HG02981 (cell line): ENCODE results near the gene KCNIP4.

Experiments used
- ATAC-seq: cut with Tn5 transposase; IDR thresholded peaks from one replicate; pipeline ENCODE4 v1.9.1; 2021; ENCODE audit warnings: mild to moderate bottlenecking, moderate library complexity; ENCODE audit not compliant: unreplicated experiment

The KCNIP4 gene

DNA sequence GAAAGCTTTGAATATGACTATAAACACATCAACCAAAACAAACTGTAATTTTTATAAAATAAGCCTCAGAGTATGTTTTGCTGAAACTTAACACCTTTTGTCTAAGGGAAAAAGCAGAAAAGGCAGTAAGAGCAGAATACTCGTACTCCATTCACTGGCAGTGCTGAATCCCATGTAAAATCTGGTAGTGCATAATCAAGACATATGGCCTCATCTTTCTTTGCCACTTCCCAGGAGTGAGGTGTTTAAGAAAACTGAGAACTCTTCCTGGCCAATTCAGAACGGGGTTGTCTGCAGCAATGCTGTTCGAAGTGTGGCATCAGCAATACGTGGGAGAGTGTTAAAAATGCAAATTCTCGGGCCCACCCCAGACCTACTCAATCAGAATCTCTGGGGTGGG is 946.3 kb downstream of the KCNIP4 start:
- no peak for ATAC-seq

DNA sequence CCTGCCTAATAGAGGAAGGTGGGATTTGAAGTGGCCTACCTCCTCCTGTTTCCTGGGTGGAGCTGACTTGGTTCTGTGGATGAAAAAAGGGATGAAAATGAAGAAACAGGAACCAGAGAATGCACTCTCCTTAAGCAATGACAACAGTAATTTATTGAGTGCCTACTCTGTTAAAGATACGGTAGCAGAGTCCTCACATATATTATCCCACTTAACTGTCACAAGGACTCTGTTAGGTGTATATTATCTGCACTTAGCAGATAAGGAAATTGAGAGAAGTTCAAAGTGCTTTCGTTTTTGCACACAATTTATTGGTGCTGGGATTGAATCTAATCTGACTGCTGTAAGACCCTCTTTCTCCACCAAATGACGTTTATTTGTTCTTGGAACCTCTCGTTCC is 947.1 kb downstream of the KCNIP4 start:
- ATAC-seq = no peak

DNA sequence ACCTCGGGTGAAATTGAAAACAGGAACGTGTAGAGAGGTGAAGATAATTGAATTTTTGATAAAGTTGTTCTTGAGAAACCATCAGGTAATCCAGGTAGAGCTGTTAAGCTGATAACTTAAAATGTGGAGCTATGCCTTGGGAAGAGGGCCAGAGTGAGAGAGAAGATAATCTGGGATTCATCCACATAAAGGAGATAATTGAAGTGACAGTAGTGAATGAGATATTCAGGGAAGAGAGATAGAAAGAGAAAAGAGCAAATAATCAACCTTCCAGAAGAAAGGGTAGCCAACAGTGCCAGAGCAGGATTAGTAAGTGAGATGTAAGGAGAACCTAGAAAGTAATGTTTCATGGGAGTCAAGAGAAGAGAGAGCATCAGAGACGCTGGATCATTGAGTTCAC is 950.7 kb downstream of the KCNIP4 start:
- no peak for ATAC-seq

DNA sequence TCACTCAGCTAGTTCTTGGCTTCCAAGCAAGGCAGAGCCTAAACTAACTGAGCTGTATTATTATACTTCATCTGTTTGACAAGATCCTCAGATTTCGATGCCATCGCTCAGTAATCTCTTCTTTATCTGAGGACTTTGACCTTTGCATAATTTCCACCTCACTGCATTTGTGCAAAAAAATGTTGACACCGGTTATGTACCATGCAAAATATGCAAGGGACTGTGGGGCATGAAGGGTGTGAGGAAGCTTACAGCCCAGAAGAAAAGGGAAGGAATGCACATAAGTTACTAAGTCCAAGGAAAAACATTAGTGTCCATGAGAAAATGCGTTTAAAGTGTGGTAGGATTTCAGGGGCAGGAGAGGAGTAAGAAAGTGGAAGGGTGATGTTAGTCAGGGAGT is 953.0 kb downstream of the KCNIP4 start:
- no peak for ATAC-seq

DNA sequence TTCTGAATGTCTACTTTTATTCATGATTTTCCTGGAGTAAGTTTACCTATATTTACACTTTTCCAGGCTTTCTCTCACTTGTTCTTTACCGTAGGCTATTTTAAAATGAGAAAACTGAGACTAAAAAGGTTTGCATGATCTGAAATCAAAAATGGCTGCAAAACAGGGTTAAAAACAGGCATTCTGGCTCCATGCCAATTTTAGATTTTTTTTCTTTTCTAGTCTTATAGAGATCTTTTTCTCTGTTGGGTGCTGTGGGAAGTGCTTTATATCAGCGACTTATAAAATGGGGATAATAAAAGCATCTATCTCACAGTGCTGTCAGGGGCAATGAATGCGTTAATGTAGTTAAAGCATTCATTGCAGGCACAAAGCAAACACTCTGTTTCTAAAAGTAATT is 953.6 kb downstream of the KCNIP4 start:
- no peak for ATAC-seq

DNA sequence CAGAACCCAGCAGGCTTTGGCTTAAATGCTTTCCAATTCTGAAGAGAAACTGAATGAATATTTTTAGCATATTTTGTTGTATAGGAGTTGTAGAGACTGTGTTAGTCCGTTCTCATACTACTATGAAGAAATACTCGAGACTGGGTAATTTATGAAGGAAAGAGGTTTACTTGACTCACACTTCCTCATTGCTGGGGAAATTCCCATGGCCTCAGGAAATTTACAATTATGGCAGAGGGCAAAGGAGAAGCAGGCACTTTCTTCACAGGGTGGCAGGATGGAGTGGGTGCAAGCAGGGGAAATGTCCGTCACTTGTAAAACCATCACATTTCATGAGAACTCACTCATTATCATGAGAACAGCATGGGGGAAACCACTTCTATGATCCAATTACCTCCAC is 956.6 kb downstream of the KCNIP4 start:
- no peak for ATAC-seq

DNA sequence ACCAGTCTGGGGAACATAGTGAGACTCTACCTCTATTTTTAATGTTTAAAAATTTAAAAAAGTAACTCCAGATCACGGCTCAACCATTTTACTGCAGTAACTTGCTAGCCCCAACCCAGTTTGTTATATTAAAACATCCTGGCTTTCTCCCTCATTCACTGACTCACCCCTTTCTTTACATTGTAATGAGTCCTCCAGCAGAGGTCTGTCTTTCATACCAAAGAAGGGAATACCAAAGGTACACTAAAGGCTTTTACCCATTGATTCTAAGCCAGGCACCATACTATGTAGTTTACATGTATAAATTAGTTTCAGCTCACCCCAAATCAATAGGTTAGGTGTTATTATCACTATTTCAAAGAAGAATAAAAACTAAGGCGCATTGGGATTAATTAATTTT is 961.4 kb downstream of the KCNIP4 start:
- ATAC-seq = no peak

DNA sequence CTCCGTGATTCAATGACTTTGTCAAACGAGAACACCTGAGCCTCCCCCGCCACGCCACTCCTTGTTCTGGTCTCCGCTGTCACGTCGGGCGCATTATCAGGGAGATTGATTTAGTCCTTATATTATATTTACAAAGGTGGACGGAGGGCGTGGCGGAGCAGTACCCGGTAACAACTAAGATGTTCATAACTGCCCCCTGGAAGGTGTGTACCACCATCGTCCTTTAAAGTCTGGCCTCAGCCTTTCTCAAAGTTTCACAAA is 964.1 kb downstream of the KCNIP4 start:
- ATAC-seq = no peak

DNA sequence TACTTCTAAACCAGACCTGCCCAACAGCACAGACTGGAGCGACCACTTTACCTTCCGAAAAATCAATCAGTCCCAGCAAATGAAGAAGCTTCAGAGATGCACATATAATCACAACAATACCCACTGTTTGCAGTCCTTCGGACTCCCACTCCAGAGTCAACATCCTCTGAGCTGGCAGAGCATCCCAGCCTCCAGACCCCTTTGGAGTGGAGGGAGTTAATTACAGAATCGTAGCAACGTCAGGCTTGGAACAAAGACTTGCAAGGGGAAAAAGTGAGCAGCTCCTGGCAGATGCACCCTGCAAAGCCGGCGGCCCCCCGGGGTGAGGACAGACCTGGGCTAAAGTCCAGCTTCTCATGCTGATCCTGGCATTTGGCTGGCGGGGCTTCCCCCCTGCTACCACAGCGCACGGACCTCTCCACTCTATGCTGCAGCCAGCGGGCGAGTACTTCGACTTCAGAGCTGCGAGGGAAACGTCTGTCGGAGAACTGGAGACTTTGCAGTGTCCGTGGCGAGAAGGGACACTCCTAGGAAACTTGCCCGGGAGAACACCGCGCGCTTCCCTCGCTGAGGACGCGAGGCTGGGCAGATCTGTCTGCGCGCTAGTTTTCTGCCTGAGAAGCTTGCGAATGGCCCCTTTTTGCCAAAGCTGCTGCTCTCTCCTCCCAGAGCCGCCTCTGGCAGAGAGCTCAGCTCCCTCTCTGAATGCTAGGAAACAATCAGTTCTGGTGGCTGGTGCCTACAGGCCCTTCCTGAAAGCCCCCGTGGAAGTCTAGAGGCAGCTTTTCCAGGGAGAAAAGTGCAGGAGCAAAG is 964.6 kb downstream of the KCNIP4 start:
- no peak for ATAC-seq

DNA sequence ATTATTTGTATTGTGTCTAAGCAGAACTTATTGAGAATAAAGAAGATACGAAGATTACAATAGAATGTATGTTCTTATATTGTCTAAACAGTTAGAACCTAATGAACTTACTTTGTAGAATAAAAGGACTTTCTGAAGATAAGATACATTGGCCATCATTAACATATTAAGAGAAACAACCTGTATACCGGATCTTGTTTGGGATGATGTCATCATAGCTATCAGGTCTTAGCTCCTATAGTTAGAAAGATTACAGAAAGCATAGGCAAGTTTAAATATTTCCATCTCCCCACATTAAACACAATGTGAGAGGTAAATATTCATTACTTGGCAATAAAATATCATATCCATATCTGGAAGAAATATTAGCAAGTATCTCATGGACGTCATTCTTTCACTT is 966.0 kb downstream of the KCNIP4 start:
- no peak for ATAC-seq

DNA sequence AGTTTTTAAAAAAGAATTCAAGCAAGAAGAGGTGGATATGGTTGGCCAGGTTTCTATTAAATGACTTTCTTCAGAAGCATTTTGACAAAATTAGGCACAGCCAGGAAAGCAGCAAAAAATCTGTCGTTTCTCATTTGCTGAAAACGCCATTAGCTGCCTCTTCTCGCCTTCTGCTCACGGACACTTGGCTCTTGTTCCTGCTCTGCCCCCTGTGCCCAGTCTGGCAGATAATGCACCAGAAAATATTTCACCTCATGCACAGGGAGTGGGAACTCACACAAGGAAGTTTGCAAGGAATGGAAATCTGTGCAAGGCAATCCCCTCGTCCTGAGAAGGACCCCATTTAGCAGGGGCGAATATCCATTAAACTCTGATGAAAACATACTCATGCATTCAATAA is 988.3 kb downstream of the KCNIP4 start:
- no peak for ATAC-seq

DNA sequence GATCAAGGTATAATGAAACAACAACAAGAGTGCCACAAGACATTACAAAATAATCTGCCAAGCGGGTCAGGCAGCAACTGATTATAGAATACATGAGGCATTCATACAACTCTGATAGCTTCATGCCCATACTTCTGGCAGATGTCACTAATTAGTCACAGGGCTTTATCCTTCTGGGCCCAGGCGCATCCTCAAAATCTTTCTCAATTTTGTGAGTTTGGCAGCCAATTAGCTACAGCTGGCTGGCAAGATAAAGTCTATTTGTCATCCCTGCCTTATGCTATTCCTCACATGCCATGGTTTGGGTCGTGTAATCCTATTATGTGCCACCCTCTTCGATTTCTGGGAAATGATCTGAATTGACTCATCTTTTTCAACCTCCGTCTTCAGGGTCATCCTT is 994.0 kb downstream of the KCNIP4 start:
- no peak for ATAC-seq

DNA sequence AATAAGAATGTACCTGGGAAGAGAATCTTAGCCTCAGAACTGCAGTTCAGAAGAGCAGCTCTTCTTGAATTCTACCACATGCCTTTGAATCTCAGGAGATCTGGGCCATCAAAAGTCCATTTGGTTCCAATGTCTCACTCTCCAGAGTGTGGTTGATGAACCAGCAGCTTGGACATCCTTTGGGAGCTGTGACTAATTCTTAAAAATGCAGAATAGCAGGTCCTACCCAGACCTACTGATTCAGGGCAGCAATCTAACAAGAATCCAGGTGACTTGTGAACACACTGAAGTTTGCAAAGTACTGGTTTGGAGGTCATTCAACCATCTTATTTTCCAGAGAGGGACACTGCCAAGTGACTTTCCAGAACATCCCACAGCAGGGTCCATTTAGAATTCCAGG is 1003.6 kb downstream of the KCNIP4 start:
- ATAC-seq = no peak

DNA sequence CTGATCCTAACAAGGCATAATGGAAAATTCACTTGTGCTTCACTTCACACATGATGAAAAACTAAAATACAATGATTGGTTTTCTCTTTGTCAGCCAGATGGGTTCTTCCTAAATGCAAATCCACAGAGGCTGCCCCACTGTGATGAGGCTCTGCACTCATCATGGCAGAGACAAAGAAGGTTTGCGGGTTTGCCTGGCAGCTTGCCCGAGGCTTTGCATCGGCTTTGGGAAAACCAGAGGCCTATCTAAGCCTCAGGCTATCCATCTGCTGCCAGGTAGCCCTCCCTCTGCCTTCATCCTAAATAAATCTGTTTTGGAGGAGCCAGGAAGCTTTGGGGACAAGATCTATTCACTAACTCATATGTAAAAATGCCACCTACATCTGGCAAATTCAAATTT is 1004.1 kb downstream of the KCNIP4 start:
- no peak for ATAC-seq

DNA sequence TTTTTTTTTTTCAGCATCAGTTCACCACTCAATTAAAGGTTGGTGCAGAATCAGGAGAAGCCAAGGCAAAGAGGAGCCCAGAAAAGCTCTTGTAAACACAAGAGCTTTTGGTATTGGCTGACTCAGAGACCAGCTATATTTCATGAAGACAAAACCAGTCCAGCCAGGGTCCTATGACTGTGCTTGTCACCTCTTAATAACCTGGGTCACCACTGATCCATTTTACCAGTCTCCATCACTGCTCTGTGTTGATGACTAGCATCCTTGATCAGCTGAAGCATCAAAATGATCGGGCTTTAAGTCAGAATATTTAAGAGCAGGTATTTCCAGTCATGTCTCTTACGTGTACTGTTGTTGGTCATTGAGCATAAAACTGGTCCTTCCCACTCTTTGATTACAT is 1010.4 kb downstream of the KCNIP4 start:
- no peak for ATAC-seq

DNA sequence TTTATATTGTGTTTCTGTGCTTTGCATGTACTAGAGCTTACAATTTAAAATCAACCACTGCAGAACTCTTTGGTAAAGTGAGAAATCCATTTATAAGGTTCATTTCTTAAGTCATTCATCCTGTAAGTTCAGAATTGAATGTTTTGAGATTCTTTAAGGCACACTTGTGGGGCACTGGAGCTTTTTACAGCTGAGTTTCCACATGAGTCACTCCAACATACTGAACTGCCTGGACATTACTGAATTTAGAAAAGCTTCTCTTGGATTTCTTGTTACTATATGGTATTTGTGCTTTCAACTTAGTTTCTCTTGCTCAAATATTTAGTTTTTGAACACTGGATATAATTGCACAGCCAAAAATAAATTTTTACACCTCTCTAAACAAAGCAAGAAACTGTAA is 1022.0 kb downstream of the KCNIP4 start:
- ATAC-seq = no peak

DNA sequence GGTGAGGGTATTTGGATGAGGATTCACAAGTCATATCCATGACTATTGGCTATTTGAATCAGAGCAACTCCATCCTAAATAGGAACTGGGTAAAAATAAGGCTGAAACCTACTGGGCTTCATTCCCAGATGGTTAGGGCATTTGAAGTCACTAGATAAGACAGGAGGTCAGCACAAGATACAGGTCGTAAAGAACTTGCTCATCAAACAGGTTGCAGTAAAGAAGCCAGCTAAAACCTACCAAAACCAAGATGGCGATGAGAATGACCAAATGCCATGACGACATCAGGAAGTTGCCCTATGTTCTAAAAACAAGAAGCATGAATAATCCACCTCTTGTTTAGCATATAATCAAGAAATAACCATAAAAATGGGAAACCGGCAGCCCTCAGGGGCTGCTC is 1023.4 kb downstream of the KCNIP4 start:
- ATAC-seq = no peak

DNA sequence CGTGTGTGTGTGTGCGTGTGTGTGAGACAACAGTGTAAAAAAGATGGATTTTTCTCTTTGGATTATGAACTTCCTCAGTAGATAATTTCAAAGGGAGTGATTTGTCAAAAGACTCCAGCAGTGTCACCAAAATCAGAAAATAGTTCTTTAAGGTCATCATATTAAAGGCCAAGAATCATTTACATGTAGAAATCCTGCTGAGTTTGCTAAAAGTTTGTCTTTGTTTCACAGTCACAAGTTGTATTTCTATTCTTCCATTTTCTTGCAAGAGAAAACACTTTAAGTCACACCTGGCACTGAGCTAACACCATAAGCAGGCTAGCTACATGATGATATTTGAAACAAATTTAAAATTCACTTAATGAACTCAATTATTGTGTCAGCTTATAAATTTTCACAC is 1025.6 kb downstream of the KCNIP4 start:
- no peak for ATAC-seq

DNA sequence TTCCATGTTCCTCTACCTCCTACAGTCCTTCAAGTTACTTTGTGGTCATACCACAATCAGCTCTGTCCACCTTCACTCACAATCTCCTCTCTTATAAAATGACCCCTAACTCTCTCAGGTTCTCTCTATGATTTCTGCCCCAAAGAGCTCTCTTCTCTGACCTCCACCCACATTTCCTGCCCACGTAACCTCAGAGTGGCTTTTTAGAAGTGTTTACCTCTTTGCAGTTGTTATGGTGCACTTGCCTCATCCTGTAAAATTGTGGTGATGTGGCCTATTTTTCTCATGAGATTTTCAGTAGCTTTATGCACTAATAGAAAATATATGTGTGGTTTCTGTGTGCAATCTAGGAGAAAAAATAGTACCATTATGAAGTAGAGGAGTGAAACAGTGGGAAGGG is 1032.5 kb downstream of the KCNIP4 start:
- no peak for ATAC-seq

DNA sequence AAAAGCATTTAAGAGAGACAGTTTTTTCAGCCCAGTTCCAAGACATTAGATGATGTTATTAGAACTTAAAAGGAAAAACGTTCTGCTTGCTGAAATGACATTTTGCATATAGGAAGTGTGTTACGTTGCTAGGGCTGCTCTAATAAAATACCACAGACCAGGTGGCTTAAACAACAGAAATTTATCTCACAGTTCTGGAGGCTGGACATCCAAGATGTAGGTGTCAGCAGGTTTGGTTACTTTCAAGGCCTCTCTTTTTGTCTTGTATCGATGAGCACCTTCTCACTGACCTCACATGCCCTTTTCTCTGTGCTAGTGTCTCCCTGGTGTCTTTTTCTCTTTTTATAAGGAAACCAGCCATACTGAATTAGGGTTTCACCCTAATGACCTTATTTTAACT is 1043.6 kb downstream of the KCNIP4 start:
- ATAC-seq = no peak

DNA sequence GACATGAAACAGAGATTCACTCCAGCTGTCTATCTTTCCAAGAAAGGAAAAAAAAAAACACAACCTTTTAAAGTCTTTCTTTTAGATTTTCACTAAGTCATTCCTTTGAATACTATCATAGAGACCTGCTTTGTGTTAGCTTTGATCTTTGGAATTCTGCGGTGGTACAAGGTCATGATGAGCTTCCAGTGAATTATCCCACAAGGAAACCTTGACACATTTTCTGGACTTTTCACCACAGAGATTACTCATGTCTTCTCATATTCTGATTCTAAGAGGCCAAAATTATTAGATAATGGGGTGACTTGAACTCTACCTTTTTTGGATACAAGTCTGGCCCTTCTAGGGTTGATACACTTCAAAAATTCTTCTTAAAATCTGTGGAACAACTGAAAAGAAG is 1046.7 kb downstream of the KCNIP4 start:
- no peak for ATAC-seq

DNA sequence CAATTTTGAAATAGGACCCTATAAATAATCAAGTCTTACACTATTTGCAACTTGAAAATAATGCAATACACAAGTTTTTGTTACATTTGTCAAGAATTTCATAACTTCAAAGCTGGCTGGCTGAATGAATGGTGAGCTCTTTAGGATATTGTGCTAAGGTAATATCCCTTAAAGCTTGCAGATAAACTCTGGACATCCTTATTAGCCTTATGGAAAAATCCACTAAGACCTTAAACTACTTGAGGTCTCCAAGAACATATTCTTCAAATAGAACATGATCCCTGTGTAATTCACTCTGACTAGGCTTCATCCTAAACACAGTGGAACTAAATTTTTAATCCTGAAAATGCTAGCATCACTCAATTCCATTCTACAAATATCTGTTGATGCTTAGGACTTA is 1049.0 kb downstream of the KCNIP4 start:
- no peak for ATAC-seq

DNA sequence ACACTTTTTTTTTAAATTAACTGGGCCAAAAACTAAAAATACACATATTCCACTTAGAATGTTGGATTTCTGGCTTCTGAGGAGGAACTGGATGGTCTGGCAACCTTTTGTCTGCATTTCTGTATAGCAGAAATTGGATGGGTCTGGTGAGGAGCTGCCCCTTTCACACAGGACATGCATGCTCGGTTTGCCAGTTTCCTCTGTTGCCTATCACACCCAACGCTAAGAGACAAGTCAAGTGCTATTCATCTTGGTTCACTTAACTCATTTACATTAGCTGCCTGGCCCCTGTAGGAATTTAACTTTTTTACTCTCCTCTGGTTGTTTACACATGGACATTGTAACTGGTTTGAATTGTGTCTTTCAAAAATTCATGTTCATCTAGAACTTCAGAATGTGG is 1052.6 kb downstream of the KCNIP4 start:
- no peak for ATAC-seq

DNA sequence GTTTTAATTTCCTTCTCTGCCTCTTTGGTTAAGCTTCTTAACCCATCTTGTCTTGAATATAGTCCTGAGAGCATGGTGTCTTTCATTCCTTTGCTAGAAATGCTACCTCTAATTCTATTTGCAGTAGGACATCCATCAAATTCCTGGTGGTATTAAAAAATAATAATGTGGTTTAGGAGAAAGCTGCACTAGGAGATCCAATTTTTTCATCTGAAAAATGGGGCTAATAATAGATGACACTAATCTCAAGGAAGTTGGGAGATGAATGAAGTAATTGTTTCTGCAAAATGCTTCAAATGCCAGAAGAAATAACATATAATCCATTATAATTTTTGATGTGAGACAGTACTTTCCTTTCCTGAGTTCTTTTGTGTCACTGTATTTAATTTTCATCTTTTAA is 1053.4 kb downstream of the KCNIP4 start:
- ATAC-seq = no peak
